A673 (cell line): ENCODE results near the gene ACIN1.

Source experiments
- CTCF ChIP-seq: fragments of 300-800, 200-600 bp; sonication (generic); conservative IDR thresholded peaks from 2 replicates; pipeline ENCODE4 v1.5.1; 2017; ENCODE audit warnings: low read depth, mild to moderate bottlenecking, antibody characterized with exemption, low read length, moderate library complexity, mixed read lengths
- EZH2 ChIP-seq: fragments of 200-600 bp; sonication (generic); IDR thresholded peaks from 2 replicates; pipeline ENCODE4 v1.6.1; 2017; ENCODE audit warnings: borderline replicate concordance, low read depth, mild to moderate bottlenecking, mixed read lengths, antibody characterized with exemption, low read length; ENCODE audit not compliant: poor library complexity, severe bottlenecking

DNA sequence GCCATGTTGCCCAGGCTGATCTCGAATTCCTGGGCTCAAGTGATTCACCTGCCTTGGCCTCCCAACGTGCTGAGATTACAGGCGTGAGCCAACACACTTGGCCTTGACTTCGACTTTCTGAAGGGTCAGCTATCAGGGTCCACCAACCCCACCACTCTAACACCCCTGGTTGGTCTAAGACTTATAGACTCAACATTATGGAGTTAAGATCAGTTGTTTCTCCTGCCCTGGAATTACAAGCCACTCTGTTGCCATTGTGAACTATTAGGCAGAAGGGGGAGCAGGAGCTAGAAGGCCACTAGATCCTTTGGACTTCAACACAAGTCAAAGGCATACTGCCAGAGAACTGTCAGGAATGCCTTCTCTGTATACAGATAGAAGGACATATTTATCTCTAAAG, 54.8 kb downstream of the ACIN1 start:
- TF ChIP-seq EZH2: no peak
- no peak for TF ChIP-seq CTCF
